HG03378 (cell line): ENCODE data around the gene SPPL2A.
"Not testable (repeated sequence)": the region's sequence is repeated elsewhere in the genome, so short reads cannot be mapped to it uniquely, and the experiment has no call there.

Source experiments
- ATAC-seq: cut with Tn5 transposase; IDR thresholded peaks from one replicate; pipeline ENCODE4 v1.9.1; 2021; ENCODE audit warnings: mild to moderate bottlenecking, moderate library complexity; ENCODE audit not compliant: unreplicated experiment

Gene SPPL2A

GRCh38 chr15:50773389-50773788 is 7.9 kb upstream of the SPPL2A start:
- no peak for ATAC-seq

- ATAC-seq, result no peak
Observed at GRCh38 chr15:50767332-50767861, 1.9 kb upstream of the SPPL2A start.

DNA sequence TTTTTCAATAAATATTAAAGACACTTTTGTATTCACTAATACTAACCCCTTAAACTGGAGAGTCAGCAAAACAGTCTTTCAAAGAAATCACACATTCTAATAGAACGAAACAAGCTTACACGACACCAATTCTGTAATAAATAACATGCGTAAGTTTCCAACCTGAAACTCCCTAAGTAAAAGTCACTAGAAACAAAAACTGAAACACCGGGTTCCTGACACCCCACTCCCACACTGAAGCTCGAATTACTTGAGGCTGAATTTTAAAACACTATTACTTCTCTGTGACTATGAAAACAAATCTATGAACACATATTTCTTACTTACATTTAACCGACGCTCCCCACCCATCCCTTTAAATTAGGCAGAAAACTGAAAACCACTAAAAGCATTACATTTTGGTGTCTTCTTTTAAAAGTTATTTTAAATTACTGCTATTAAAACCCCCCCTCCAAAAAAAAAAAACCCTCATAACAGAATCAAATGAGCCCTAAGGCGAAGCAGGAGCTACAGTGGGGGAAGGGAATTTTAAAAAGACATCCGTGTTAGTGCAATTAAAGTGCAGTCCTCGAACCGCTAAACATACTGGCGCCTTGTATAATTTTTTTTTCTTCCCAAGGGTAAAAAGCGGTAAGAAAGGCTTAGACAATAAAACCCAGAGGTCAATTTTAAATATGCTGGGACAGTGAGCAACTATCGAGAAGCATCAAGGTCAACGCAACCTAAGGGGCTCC is 878 bp downstream of the SPPL2A start:
- ATAC-seq, result peak; percentile 38

GRCh38 chr15:50758712-50759205 is 6.7 kb downstream of the SPPL2A start:
- ATAC-seq, result no peak

DNA sequence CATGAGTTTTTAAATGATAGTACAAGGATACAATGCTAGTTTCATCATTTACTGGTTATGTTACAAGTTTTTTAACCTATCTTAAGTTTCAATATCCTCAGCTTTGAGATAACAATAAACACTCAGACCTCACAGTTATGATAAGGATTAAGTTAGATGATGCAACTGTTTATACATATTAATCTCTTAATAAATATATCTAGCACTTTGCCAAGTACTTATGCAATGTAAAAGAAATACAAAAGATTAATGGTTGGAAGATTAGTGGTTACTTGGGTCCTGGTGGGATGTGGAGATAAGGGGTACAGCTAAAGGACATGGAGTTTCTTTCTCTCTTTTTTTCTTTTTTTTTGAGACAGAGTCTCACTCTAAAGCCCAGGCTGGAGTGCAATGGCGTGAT is 12.0 kb downstream of the SPPL2A start:
- no peak for ATAC-seq

DNA sequence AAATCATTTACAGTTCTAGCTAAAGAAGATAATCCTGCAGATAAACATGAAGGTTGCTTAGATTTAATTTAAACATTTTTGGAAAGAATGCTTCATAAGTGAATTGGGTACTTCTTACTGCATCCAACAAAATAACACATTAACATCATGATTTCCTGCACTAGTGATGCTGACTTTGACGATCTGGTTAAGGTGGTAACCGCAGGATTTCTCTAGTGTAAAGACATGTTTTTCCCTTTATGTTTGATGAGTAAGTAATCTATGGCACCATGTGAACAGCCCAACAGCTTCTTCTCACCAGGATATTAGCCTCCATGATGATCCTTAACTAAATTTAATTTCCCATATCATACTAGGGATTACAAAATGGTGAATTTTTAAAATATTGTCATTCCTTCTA is 14.1 kb downstream of the SPPL2A start:
- no peak for ATAC-seq

DNA sequence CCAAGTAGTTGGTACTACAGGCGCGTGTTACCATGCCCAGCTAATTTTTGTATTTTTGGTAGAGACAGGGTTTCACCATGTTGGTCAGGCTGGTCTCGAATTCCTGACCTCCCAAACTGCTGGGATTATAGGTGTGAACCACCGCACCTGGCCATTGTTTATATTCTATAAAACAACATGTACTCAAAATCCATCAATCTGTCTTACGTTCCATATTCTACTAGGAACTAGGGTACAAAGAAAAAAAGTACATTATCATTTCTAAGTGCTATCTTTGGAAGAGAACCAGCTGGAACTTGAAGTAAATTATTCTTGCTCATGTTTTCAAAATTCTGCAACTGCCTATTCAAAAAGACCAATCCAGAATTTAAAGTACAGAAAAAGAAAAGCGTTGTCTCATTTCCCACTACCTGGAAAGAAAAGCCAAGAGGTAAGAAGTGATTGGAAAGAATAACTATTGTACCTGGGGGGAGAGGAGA is 15.2 kb downstream of the SPPL2A start:
- no peak for ATAC-seq

DNA sequence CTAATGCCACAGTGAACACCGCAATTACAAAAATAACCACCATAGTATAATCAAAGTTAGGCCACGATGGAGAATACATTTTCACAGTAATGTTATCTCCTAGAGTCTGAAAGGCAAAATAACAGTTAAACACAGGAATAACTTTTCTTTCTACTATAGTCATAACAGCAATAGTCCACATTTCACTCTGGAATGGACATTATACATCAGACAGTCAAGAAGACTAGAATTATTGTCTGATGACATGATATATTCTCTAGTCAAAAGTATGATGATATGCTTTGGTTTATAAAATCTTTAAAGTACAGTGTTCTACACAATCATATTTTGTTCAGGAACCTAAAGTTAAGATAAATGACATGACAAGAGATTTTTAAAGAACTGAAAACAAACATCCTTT is 18.0 kb downstream of the SPPL2A start:
- no peak for ATAC-seq

- ATAC-seq, result no peak
Observed at GRCh38 chr15:50744601-50745000, 20.9 kb downstream of the SPPL2A start.

- no peak for ATAC-seq
Observed at GRCh38 chr15:50740955-50741354, 24.6 kb downstream of the SPPL2A start.

DNA sequence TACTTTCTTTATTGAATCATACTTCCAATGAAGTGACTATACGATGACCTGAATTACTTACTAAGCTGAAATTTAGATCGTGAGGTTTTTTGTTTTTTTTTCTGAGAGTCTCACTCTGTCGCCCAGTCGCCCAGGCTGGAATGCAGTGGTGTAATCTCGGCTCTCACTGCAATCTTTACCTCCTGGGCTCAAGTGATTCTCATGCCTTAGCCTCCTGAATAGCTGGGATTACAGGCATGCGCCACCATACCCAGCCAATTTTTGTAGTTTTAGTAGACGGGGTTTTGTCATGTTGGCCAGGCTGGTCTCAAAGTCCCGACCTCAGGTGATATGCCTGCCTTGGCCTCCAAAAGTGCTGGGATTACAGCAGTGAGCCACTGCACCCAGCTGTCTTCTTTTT is 28.7 kb downstream of the SPPL2A start:
- no peak for ATAC-seq

GRCh38 chr15:50735156-50735555 is 30.4 kb downstream of the SPPL2A start:
- ATAC-seq, result no peak

DNA sequence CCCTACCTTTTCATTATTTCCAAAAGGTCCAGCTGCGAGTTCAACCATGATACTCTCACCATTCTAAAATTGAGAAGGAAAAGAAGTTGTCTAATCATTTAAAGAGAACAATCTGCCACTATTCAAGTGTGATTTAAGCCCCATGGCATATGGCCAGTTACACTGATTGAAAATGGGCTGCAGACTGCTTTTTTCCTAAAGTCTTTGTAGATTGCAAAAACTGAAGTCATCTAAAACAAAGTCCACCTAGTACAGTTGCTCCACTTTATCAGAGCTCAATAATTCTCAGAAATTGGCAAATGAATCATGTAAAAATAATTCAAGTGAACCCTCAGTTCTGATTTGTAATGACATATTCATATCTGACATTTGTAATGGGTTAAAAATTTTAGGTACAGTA is 39.2 kb downstream of the SPPL2A start:
- no peak for ATAC-seq

DNA sequence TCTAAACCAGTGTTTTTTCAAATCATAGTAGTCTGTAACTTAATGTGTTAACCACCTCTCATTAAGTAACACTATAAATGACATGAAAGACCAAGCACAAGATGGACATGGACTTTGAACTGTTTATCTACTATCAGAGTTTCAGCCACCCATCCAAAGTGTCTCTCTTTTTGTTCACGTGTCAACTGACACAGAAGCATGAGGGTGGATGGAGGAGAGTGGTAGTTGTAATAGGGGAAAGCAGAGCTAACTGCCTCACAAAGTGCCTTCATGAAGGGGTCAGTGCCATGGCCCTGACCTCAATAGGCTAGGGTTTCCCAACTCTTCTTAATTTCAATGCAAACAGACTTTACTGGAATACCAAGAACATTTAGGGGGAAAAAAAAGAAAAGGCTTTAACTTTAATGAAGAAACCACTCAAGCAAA is 46.8 kb downstream of the SPPL2A start:
- ATAC-seq, result no peak

GRCh38 chr15:50712018-50712417 is 53.5 kb downstream of the SPPL2A start:
- no peak for ATAC-seq

- ATAC-seq, result no peak
Observed at GRCh38 chr15:50710585-50710984, 54.9 kb downstream of the SPPL2A start.

- ATAC-seq, result no peak
Observed at GRCh38 chr15:50707878-50708427, 57.6 kb downstream of the SPPL2A start.

DNA sequence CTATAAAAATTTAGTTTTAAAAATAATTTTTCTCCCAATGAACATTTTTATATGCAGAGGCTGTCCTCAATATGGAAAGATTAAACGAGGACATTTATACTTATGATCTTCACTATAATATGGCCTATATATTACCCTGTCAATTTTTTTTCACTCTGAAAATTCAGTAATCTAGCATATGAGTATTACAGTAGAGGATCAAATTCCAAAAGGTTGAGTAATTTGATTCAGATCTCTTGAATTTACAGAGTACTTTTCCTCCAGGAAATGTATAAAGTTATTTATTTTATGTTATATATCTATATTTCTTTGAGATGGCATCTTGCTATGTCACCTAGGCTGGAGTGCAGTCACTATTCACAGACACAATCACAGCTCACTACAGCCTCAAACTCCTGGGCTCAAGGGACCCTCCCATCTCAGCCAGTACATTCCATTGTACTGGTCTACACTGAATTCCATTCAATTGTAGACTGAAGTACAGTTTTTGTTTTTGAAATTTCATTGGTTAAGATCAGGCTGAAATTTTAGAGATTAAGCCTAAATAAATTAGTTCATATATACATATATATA is 62.7 kb downstream of the SPPL2A start:
- ATAC-seq, result no peak

- ATAC-seq, result no peak
Observed at GRCh38 chr15:50698101-50698500, 67.4 kb downstream of the SPPL2A start.

DNA sequence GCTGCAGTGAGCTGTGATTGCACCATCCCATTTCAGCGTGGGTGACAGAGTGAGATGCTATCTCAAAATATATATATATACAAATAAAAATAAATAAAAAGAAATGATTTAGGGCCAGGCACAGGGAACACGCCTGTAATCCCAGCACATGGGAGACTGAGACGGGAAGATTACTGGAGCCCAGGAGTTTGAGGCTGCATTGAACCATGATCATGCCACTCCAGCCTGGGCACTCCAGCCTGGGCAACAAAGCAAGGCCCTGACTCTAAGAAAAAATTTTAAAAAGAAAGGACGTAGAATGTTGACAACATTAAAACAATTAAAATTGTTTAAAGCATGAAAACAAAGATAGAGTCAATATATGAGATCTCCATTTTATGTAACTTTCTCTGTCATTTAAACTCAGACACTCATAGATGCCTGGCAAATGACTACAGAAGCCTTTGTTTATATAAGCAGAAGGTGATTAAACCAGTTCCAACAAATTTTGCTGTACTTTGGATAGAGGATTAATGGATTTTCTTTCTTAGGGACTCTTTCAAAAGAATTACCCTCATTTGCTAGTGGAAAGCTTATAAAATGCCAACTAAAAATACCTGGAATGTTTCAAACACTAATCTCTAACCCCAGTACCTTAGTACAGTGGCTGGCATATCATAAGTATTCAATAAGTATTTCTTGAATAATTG is 68.3 kb downstream of the SPPL2A start:
- no peak for ATAC-seq

- ATAC-seq, result not testable (repeated sequence)
Observed at GRCh38 chr15:50694634-50695165, 70.8 kb downstream of the SPPL2A start.
